HFF-Myc (cell line): Measurements from ENCODE around the gene AGGF1.
A peak's percentile ranks its signal among the peaks of the same experiment; 100 is the strongest.

Experiments used
- DNase-seq: peaks from one replicate; pipeline ENCODE4 v3.0.0-alpha.2; 2011; ENCODE audit warnings: low read depth; ENCODE audit errors: extremely low read depth
- H3K4me3 ChIP-seq: replicated peaks from 2 replicates; pipeline ENCODE4 v1.5.1; 2011; ENCODE audit warnings: low read depth, mild to moderate bottlenecking, control low read depth, low read length
- CTCF ChIP-seq: IDR thresholded peaks from 2 replicates; pipeline ENCODE4 v1.5.1; 2012; ENCODE audit warnings: mild to moderate bottlenecking, low read depth, low read length, control low read depth; ENCODE audit errors: missing control alignments

AGGF1 gene

GRCh38 chr5:77010243-77010642 lies 20.0 kb upstream of the AGGF1 start:
- no peak overlapping the region for H3K4me3 ChIP-seq
- no peak for DNase-seq
- no peak for TF ChIP-seq CTCF

GRCh38 chr5:77011498-77011897 lies 18.7 kb upstream of the AGGF1 start:
- DNase-seq, result no peak
- no peak for TF ChIP-seq CTCF
- no peak overlapping the region for H3K4me3 ChIP-seq

GRCh38 chr5:77012601-77013000 lies 17.6 kb upstream of the AGGF1 start:
- no peak for TF ChIP-seq CTCF
- no peak for DNase-seq
- no peak overlapping the region for H3K4me3 ChIP-seq

GRCh38 chr5:77015938-77016569 lies 14.2 kb upstream of the AGGF1 start:
- DNase-seq, result peak; percentile 52
- no peak overlapping the region for H3K4me3 ChIP-seq
- peak; percentile 25 for TF ChIP-seq CTCF

- no peak for DNase-seq
- no peak for TF ChIP-seq CTCF
- no peak overlapping the region for H3K4me3 ChIP-seq
These were observed 13.2 kb upstream of the AGGF1 start for GRCh38 chr5:77016962-77017361.

DNA sequence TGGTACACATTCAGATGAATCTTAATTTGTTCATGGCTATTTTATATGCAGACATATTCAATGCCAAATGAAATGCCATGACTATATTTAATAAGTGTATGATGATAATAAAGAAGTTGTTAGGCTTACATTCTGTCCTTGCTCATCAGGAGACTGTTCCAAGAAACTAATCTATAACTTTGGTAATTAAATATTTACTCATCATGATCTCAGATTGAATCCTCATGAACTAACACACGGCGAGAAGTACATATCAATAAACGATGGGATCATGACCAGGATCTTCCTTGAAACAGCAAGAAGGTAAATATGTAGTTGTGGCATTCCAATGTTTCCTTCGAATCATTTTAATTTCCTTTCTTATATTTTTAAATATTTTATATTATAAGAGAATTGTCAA lies 12.5 kb upstream of the AGGF1 start:
- no peak for TF ChIP-seq CTCF
- DNase-seq, result no peak
- H3K4me3 ChIP-seq, result no peak overlapping the region

- no peak overlapping the region for H3K4me3 ChIP-seq
- TF ChIP-seq CTCF, result no peak
- no peak for DNase-seq
These were observed 7.4 kb upstream of the AGGF1 start for GRCh38 chr5:77022511-77023417.
